Posterior cingulate gyrus (tissue), 11 donors: ENCODE data around the gene CDKL5.
"Not testable (repeated sequence)": the region's sequence is repeated elsewhere in the genome, so short reads cannot be mapped to it uniquely, and the experiment has no call there.

Experiments used
- DNase-seq, 10 donors: peaks; one replicate each; pipeline versions ENCODE4 v3.0.0 to v3.0.0-alpha.2; 2020 to 2021; ENCODE audit warnings: mixed read lengths in 3 of 10
- intact Hi-C: fragments of 100-400 bp; cut with DNase I; formaldehyde crosslinking; loops from one replicate; pipeline ENCODE4 v1.15.1; 2023

Gene CDKL5

GRCh38 chrX:18565727-18566126 lies 140.3 kb downstream of the CDKL5 start:
- intact Hi-C loops, result no loop called here
- no peak for DNase-seq

- intact Hi-C loops, result no loop called here
- DNase-seq, result no peak
These were observed 141.3 kb downstream of the CDKL5 start for GRCh38 chrX:18566748-18567147.

DNA sequence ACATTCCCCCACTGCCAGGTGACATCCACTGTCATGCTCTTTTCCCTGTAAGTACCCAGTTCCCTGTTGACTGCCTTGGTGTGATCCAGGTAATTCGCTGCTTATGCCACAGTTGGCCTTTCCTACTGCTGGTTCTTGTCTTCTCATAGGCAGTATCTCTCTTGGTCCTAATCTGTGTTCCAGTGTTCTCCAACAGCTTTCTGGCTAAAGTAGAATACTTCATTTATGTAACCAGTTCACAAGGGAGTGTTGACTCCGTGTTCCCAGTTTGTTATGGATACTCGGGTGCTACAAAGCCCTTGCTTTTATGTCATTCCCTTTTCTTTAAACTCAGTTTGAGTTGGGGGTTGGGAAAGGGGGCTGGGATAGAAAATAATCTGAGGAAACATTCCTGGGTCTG lies 148.1 kb downstream of the CDKL5 start:
- DNase-seq, result no peak
- intact Hi-C loops, result no loop called here

- DNase-seq, result peak in 1 of 10 donors; percentile 6
- intact Hi-C loops, result no loop called here
These were observed 149.2 kb downstream of the CDKL5 start for GRCh38 chrX:18574591-18574990.

- DNase-seq, result no peak
- intact Hi-C loops, result no loop called here
These were observed 150.3 kb downstream of the CDKL5 start for GRCh38 chrX:18575744-18576143.

DNA sequence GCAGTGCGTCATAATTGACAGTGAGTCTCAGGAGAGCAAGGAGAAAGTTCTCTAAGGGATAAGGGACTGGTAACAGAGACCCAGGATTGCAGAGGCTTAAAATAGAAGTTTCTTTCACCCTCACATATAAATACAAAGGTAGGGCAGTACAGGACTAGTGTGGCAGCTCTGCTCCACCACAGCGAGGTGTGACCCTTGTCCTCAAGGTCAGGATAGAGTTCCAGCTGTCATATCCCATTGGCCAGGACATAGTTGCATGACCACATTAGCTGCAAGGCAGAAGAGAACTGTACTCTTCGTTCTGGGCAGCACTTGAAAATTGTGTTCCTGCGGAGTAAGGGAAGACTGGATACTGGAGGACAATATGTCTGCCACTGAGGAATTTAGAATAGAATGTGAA lies 152.0 kb downstream of the CDKL5 start:
- intact Hi-C loops, result no loop called here
- DNase-seq, result no peak

- no peak for DNase-seq
- intact Hi-C loops, result no loop called here
These were observed 153.1 kb downstream of the CDKL5 start for GRCh38 chrX:18578546-18578945.

DNA sequence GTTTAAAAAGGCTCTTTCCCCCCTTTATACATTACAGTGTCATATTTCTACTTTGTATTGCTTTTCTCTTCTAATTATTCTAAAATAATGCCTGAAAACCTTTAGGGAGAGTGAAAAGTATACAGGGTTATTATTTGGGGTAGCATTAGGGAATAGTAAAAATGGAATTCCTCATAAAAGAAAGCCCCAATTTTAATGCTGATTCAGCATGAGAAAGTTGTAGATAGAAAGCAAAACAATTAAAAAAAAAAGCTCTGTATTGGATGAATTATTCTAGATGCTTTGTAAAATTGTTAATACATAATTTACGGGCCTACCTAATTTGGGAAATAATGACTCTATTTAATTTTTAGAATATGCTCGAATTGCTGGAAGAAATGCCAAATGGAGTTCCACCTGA lies 154.1 kb downstream of the CDKL5 start:
- no peak for DNase-seq
- intact Hi-C loops, result no loop called here

DNA sequence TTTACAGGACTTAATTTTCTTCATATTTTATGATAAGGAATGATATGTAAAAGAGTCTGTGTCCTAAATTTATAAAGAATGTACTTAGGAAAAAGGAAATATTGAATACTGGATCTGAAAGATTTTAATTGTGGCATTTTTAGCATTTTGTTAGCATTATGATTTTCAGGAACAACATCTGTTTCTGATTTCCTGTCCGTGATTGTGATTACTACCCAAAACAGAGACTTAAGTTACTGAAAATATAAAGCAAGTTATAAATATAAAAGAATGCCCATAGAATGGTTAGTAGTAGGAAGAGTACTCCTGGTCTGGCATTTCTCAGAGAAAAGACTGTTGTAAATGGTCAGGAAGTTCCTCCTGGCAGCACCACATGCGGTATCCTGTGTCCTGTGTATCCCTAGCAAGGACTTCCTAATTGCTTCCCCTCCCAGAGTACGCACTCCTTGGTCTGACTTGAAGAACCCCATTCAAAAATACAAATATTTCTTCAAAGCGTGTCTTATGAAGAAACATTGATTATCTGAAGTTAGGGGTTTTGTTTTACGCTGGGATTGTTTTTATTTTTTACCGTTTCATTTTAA lies 157.6 kb downstream of the CDKL5 start:
- intact Hi-C loops, result no loop called here
- DNase-seq, result no peak

GRCh38 chrX:18589292-18589691 lies 163.9 kb downstream of the CDKL5 start:
- intact Hi-C loops, DNase-seq: not testable (repeated sequence)

GRCh38 chrX:18591834-18592233 lies 166.4 kb downstream of the CDKL5 start:
- no peak for DNase-seq
- intact Hi-C loops, result no loop called here

- DNase-seq, result no peak
- intact Hi-C loops, result no loop called here
These were observed 168.7 kb downstream of the CDKL5 start for GRCh38 chrX:18594079-18594478.

DNA sequence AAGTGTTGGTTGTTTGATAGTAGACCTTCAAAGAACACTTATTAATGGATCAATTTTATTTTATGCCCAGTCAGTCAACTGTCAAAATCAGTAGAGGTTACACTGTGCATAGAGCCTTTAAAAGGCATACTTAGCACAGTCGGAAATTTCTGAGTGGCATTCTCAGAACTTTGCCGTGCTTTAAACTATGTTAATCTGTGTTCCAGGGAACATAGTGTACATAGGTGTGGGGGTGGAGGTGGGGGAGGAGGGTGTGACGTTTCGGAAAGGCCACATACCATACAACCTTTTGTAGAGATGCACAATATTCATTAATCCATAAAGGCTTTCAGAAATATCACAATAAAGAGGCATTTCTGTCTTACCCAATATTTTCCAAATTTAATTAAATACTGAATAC lies 170.7 kb downstream of the CDKL5 start:
- intact Hi-C loops, result no loop called here
- no peak for DNase-seq

DNA sequence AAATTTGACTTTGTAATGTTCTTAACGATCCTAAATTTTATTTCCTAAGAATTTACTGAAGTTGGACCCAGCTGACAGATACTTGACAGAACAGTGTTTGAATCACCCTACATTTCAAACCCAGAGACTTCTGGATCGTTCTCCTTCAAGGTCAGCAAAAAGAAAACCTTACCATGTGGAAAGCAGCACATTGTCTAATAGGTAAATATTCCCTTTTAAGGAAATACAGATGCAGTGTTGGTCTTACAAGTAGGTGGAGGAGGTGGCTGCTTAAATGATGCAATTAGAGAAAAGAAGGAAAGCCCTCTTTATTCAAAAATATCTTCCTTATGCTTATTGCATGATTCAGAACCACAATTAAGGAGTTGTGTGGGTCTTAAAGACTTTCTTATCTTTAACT lies 173.0 kb downstream of the CDKL5 start:
- intact Hi-C loops, result no loop called here
- no peak for DNase-seq

DNA sequence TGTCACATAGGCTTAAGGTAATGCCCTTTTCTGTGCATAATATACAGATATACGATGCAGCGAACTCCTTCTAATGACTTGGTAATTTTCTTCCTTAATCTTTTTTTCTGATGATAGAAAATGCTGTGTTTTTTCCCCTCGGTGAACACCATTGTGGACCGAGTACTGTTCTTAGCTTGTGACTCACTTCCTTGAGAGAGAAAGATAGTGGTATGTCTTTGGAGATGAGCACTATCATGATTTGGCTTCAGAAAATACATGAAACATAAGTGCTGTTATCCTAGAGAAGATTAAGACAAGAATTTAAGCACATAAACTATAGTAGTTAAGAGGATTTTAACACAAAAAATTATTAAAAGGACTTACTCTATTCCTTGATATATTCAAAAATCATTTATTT lies 182.6 kb downstream of the CDKL5 start:
- DNase-seq, result no peak
- intact Hi-C loops, result no loop called here

DNA sequence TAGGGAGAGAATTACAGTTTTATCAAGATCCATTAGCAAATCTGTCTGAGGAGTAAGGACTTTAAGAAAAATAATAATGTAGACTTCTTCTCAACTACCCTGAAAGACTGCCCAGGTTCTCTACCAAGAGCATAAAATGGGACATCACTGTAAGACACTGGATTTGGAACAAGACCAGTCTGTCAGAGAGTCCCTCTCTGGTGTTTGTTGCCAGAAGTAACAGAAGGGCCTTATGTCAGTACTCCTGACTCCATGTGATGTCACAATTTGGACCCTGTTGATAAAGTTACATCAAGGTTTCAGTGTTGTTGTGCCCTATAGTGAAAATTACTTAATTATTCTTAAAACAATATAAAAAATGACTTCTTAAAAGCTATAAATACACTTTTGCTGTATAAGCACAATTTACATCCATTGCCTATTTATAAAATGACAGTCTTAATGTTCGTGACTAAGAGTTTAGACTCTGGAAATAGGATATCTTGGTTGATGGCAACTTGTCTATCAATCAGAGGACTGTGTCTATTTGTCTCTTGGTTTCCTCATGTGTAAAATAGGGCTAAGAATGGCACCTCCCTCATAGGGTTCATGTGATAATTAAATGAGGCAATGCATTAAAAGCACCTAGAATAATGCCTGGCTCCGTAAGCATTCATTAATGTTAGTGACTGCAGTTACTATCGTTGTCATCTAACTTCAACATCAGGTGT lies 188.7 kb downstream of the CDKL5 start:
- DNase-seq, result no peak
- intact Hi-C loops, result no loop called here

DNA sequence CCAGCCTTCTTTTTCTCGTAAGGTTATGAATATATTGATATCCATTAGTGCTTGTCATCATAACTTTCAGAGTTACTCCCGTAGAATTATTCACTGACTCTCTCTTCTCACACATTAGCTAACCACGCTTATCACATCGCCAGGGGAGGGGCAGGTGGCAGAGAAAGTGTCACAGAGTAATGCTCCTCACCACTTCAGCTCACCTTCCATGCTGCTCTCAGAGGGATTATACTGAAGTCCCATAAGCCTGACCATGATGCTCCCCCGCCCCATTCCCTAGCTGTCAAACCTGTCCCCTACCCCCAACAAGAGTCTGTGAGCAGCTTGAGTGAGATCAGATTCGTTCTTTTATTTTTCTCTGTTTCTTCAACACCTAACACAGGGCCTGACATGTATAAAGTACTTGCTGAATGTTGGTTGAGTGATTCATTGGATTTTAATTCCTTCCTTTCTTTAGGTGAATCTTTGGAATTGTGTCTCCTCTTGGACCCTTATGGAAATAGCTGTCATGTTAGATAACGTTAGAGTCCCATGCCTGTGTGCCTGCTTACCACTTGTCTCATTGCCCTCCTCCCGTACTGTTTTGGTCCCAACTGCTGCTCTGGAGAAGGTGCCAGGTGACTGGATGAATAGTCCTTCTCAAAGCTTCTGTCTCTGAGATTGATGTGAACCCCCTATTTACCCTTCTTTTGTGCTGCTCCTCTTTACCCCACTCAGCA lies 191.4 kb downstream of the CDKL5 start:
- peak in 1 of 10 donors; percentile 80 for DNase-seq
- intact Hi-C loops, result no loop called here

GRCh38 chrX:18617407-18617750 lies 192.0 kb downstream of the CDKL5 start:
- intact Hi-C loops, result no loop called here
- DNase-seq, result no peak

GRCh38 chrX:18619288-18619687 lies 193.9 kb downstream of the CDKL5 start:
- intact Hi-C loops, result no loop called here
- no peak for DNase-seq

DNA sequence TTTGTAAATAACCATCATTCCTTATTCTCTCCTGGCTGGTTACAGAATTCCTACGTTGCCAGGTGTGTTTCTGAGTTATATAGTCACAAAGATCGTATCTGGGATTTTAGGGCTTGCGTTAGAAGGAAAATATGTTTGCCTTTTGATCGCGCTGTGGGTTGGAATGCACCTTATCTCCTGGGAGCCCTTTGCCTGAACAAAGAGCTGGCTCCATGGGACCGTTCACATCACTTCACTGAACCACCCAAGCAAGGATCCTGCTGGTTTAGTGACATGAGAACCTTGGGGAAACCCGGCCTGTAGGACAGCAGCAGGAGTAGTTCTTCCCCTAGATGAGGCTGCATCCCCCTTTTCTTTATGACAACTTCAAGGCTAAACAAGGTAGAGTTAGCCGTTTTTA lies 194.9 kb downstream of the CDKL5 start:
- intact Hi-C loops, result no loop called here
- DNase-seq, result no peak

DNA sequence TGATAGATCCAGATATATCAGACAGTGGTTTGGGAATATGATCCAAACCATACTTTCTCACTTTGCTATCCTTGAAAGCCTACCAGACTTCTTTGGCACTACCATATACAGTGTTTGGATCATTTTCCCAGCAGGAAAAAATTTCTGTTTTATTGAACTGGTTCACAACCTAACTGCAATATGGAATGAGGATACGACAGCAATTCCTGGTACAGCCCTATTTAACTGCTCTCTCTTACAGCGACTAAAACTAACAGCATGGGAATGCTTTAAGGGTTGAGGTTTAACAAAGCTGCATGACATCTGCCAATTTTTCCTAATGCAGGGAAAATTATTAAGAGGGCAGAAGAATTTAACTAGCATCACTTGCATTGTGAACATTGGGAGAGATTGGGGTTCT lies 199.2 kb downstream of the CDKL5 start:
- intact Hi-C loops, result no loop called here
- no peak for DNase-seq

DNA sequence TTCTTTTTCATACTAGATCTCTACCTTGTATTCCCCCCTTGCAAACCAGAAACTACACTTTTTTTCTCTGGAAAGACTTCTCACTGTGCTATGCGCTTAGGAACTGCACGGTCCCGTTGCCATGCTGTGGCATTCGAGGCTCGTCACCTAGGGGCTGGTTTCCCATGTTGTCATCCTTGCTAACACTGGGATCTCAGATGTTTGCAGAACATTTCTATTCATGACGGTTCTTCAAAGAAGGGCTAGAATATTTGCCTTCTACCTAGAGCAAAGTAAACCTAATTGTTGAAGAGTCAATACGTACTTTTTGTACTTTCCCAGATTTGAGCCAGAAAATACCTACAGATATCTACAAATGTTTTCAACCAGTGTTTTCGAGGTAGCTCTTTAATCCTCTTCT lies 205.5 kb downstream of the CDKL5 start:
- intact Hi-C loops, result no loop called here
- no peak for DNase-seq
